Activated T-cell treated with anti-CD3 and anti-CD28 coated beads, Interleukin-2, amount 50 U/mL, for 72 hours (primary cell): Measurements from ENCODE around the gene GPHB5. TPM values are rescaled to one million over a fixed set of nuclear protein-coding genes. Genes with fewer than 3 reads are reported as not detected.

Experiments used
- ATAC-seq, 2 donors: fragments of 150-1000 bp; cut with Tn5 transposase; replicated peaks in 1 of 2; 2 replicates each; pipeline ENCODE4 v1.10.0; 2021; ENCODE audit warnings: moderate library complexity in 2 of 2, mild to moderate bottlenecking in 1 of 2
- DNase-seq, 2 donors: peaks; one replicate each; pipeline ENCODE4 v3.0.0; 2021 to 2022; ENCODE audit warnings: mixed read lengths in 1 of 2
- H3K27ac Mint-ChIP-seq: one replicate; pipeline ENCODE4 v1.8.0; 2022; ENCODE audit warnings: mild to moderate bottlenecking, moderate library complexity, mixed read lengths
- H3K27me3 Mint-ChIP-seq: one replicate; pipeline ENCODE4 v1.8.0; 2022; ENCODE audit warnings: low read depth, mixed read lengths
- H3K36me3 Mint-ChIP-seq, 2 donors: one replicate each; pipeline ENCODE4 v1.8.0; 2022; ENCODE audit warnings: mixed read lengths in 2 of 2, mild to moderate bottlenecking in 1 of 2; ENCODE audit not compliant: insufficient read depth in 2 of 2
- H3K4me1 Mint-ChIP-seq: one replicate; pipeline ENCODE4 v1.8.0; 2022; ENCODE audit warnings: low read depth, mixed read lengths
- H3K4me3 Mint-ChIP-seq, 2 donors: one replicate each; pipeline ENCODE4 v1.8.0; 2022; ENCODE audit warnings: mild to moderate bottlenecking in 2 of 2, mixed read lengths in 2 of 2, moderate library complexity in 2 of 2
- H3K9me3 Mint-ChIP-seq, 2 donors: one replicate each; pipeline ENCODE4 v1.8.0; 2022; ENCODE audit warnings: mixed read lengths in 2 of 2
- total RNA-seq, 2 donors: library from RNA; stranded (reverse); gene quantifications; one replicate each; pipeline ENCODE4 v1.2.3, GENCODE V29; 2022

The GPHB5 gene
- total RNA-seq, 2 donors from 2014 or later = not detected

DNA sequence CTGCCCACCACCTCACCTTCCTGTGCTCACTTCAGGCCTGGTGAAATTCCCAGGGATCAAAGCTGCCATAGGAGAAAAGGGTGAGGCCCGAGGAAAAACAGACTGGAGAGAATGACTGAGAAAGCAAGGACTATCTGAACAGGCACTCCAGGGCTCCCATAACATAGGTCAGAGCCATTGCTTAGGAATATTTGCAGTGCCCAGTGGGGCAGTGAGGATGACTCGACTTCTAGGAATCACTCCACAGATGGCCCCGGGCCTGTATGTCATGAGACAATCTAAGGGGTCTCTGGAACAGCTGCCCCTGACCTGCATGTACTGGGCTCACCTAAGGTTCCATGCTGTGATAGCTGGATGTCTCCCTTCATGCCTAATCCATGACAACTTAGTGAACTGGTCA is 51.6 kb downstream of the GPHB5 start:
- Mint-ChIP-seq H3K4me3 (no peak overlapping the region), H3K27ac (no peak overlapping the region), H3K27me3 (peaks cover 14% of the 10 kb centered on the region), H3K4me1 (no peaks in the 10 kb centered on the region), H3K9me3 (no peaks in the 10 kb centered on the region), H3K36me3 (no peaks in the 10 kb centered on the region)
- ATAC-seq = no peak
- DNase-seq = no peak

DNA sequence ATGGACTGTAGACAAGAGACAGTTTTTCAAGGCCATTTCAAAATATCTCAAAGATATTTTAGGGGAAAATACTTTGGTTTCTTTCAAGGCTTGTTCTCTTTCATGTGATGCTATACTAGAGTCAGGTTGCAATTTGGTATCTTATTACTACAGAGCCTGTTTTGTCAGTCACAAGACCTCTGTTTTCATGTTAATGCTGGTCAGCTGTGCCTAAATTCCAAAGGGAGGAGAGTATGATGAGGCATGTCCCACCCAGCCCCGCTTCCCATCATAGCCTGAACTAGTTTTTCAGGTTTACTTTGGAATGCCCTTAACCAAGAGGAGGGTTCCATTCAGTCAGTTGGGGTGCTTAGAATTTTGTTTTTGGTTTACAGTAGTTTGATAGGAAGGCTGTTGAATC is 52.6 kb downstream of the GPHB5 start:
- H3K9me3 Mint-ChIP-seq = no peaks in the 10 kb centered on the region
- H3K4me1 Mint-ChIP-seq = no peaks in the 10 kb centered on the region
- H3K4me3 Mint-ChIP-seq = no peak overlapping the region
- ATAC-seq = no peak
- no peaks in the 10 kb centered on the region for H3K36me3 Mint-ChIP-seq
- peaks cover 14% of the 10 kb centered on the region for H3K27me3 Mint-ChIP-seq
- no peak for DNase-seq
- no peak overlapping the region for H3K27ac Mint-ChIP-seq

Other genes with a start within 250 kb of the GPHB5 start
- gene RHOJ, start 114.5 kb downstream of the GPHB5 start, total RNA-seq = not detected
- 10 to 100 TPM; 40.6 to 44.9 TPM for gene PPP2R5E, start 224.4 kb upstream of the GPHB5 start, total RNA-seq